H1 (cell line): Measurements from ENCODE around the gene NBPF1. TPM values are rescaled to one million over a fixed set of nuclear protein-coding genes. Genes with fewer than 3 reads are reported as not detected.

ENCODE experiments used
- CTCF ChIA-PET: fragments of 300-600 bp; sonication (Branson Sonifier 250); formaldehyde crosslinking; loops from one replicate; lab custom pipeline; 2021; ENCODE audit not compliant: partially characterized antibody; lab: Charles Lee
- POLR2A ChIA-PET: fragments of 300-600 bp; sonication (Branson Sonifier 250); formaldehyde crosslinking; loops from one replicate; lab custom pipeline; 2021; ENCODE audit warnings: inconsistent platforms; ENCODE audit not compliant: partially characterized antibody; lab: Charles Lee
- DNase-seq, 2 experiments: peaks; one replicate each; pipeline versions ENCODE4 v3.0.0 to v3.0.0-alpha.2; 2010 to 2022; ENCODE audit warnings: low spot score in 2 of 2, low read depth in 1 of 2, mixed read lengths in 1 of 2
- FAIRE-seq: peaks from 2 replicates; lab custom pipeline; 2011; peaks lifted over from hg19 to GRCh38; lab: Jason Lieb, UNC
- H2AFZ ChIP-seq: 2 replicates; pipeline ENCODE4 v1.8.1; 2012; ENCODE audit warnings: low read length, inconsistent platforms
- H2AK5ac ChIP-seq: 2 replicates; pipeline ENCODE4 v1.6.1; 2013; ENCODE audit warnings: low read depth, low read length
- H2BK120ac ChIP-seq: replicated peaks from 2 replicates; pipeline ENCODE3; 2013; ENCODE audit warnings: low read depth, low read length, inconsistent platforms
- H2BK12ac ChIP-seq: 2 replicates; pipeline ENCODE4 v1.6.1; 2013; ENCODE audit warnings: low read depth, low read length
- H2BK15ac ChIP-seq: 2 replicates; pipeline ENCODE4 v1.6.1; 2013; ENCODE audit warnings: low read length
- H2BK20ac ChIP-seq: 2 replicates; pipeline ENCODE4 v1.6.1; 2013; ENCODE audit warnings: low read length
- H2BK5ac ChIP-seq: 2 replicates; pipeline ENCODE4 v1.6.1; 2013; ENCODE audit warnings: low read depth, low read length
- H3K14ac ChIP-seq: 2 replicates; pipeline ENCODE4 v1.6.1; 2013; ENCODE audit warnings: inconsistent platforms; ENCODE audit not compliant: insufficient read length
- H3K18ac ChIP-seq: 2 replicates; pipeline ENCODE4 v1.6.1; 2013; ENCODE audit warnings: low read length; ENCODE audit errors: extremely low read depth
- H3K23ac ChIP-seq: 2 replicates; pipeline ENCODE4 v1.6.1; 2013; ENCODE audit warnings: inconsistent platforms; ENCODE audit not compliant: insufficient read length
- H3K23me2 ChIP-seq: 2 replicates; pipeline ENCODE4 v1.6.1; 2013; ENCODE audit warnings: low read depth, low read length
- H3K27ac ChIP-seq: 2 replicates; pipeline ENCODE4 v1.6.1; 2011; ENCODE audit warnings: low read depth, low read length, inconsistent platforms
- H3K27me3 ChIP-seq, 4 experiments: replicated peaks in 1 of 4; 1 replicate in 1 of 4; 2 replicates in 3 of 4; pipeline versions ENCODE4 v1.6.1 to v1.8.1; 2011 to 2013; ENCODE audit warnings: low read length in 3 of 4, mild to moderate bottlenecking in 3 of 4, inconsistent platforms in 2 of 4, mixed read lengths in 2 of 4, moderate library complexity in 1 of 4; ENCODE audit not compliant: control insufficient read depth in 3 of 4, insufficient read depth in 3 of 4; ENCODE audit errors: extremely low read depth in 1 of 4
- H3K36me3 ChIP-seq, 4 experiments: 2 replicates each; pipeline versions ENCODE4 v1.6.1 to v1.8.1; 2011 to 2013; ENCODE audit warnings: mild to moderate bottlenecking in 4 of 4, low read length in 3 of 4, moderate library complexity in 2 of 4, control low read depth in 1 of 4, inconsistent platforms in 1 of 4; ENCODE audit not compliant: insufficient read depth in 4 of 4, control insufficient read depth in 2 of 4
- H3K4ac ChIP-seq: replicated peaks from 2 replicates; pipeline ENCODE3; 2013; ENCODE audit warnings: low read length, low read depth, mixed read lengths, inconsistent platforms; ENCODE audit not compliant: insufficient read length
- H3K4me1 ChIP-seq, 4 experiments: replicated peaks in 1 of 4; 1 replicate in 1 of 4; 2 replicates in 3 of 4; pipeline versions ENCODE4 v1.6.1 to v1.8.1; 2011 to 2013; ENCODE audit warnings: low read length in 3 of 4, inconsistent platforms in 2 of 4, mixed read lengths in 1 of 4; ENCODE audit not compliant: insufficient read depth in 4 of 4, control insufficient read depth in 3 of 4
- H3K4me2 ChIP-seq, 2 experiments: 2 replicates each; pipeline versions ENCODE4 v1.6.1 to v1.8.1; 2011 to 2013; ENCODE audit warnings: low read depth in 2 of 2, low read length in 2 of 2, control low read depth in 1 of 2, inconsistent platforms in 1 of 2, mild to moderate bottlenecking in 1 of 2; ENCODE audit not compliant: insufficient read depth in 1 of 2
- H3K4me3 ChIP-seq, 4 experiments: fragments of 200-600, 300-600 bp in 1 of 4; sonication (generic), shearing (Covaris generic), sonication (Bioruptor Twin) in 1 of 4; 2 replicates each; pipeline versions ENCODE4 v1.5.1 to v1.8.1; 2011 to 2016; ENCODE audit warnings: low read length in 4 of 4, low read depth in 3 of 4, control low read depth in 2 of 4, inconsistent platforms in 2 of 4, mild to moderate bottlenecking in 2 of 4, mixed read lengths in 1 of 4, moderate library complexity in 1 of 4; ENCODE audit not compliant: insufficient read depth in 2 of 4; ENCODE audit errors: extremely low read depth in 1 of 4
- H3K56ac ChIP-seq: replicated peaks from 2 replicates; pipeline ENCODE3; 2013; ENCODE audit warnings: low read depth, mild to moderate bottlenecking, mixed read lengths, low read length, inconsistent platforms; ENCODE audit not compliant: insufficient read length
- H3K79me1 ChIP-seq: 2 replicates; pipeline ENCODE4 v1.6.1; 2013; ENCODE audit warnings: low read depth, low read length, control low read depth
- H3K79me2 ChIP-seq, 2 experiments: 2 replicates each; pipeline versions ENCODE4 v1.6.1 to v1.8.1; 2012 to 2013; ENCODE audit warnings: low read length in 2 of 2, mild to moderate bottlenecking in 2 of 2, inconsistent platforms in 1 of 2; ENCODE audit not compliant: insufficient read depth in 2 of 2, control insufficient read depth in 1 of 2
- H3K9ac ChIP-seq, 4 experiments: replicated peaks in 1 of 4; 1 replicate in 1 of 4; 2 replicates in 3 of 4; pipeline versions ENCODE4 v1.6.1 to v1.8.1; 2011 to 2013; ENCODE audit warnings: low read depth in 3 of 4, low read length in 3 of 4, control low read depth in 2 of 4, mild to moderate bottlenecking in 2 of 4, moderate library complexity in 2 of 4, inconsistent platforms in 1 of 4; ENCODE audit errors: extremely low read depth in 1 of 4
- H3K9me3 ChIP-seq, 2 experiments: 2 replicates each; pipeline versions ENCODE4 v1.6.1 to v1.8.1; 2012 to 2013; ENCODE audit warnings: mild to moderate bottlenecking in 2 of 2, moderate library complexity in 2 of 2, control low read depth in 1 of 2, inconsistent platforms in 1 of 2, low read depth in 1 of 2, low read length in 1 of 2, mixed read lengths in 1 of 2; ENCODE audit not compliant: insufficient read depth in 2 of 2
- H4K20me1 ChIP-seq, 2 experiments: replicated peaks in 1 of 2; 2 replicates each; pipeline versions ENCODE3 to v1.8.1; 2011 to 2013; ENCODE audit warnings: inconsistent platforms in 2 of 2, low read length in 2 of 2, mild to moderate bottlenecking in 1 of 2; ENCODE audit not compliant: insufficient read depth in 2 of 2, control insufficient read depth in 1 of 2
- H4K5ac ChIP-seq: 2 replicates; pipeline ENCODE4 v1.6.1; 2013; ENCODE audit warnings: low read length, low read depth, mixed read lengths, inconsistent platforms; ENCODE audit not compliant: insufficient read length
- H4K8ac ChIP-seq: 2 replicates; pipeline ENCODE4 v1.8.0; 2013; ENCODE audit warnings: mild to moderate bottlenecking, moderate library complexity, low read length, inconsistent platforms; ENCODE audit not compliant: insufficient read depth; ENCODE audit errors: extremely low read depth
- H4K91ac ChIP-seq: replicated peaks from 2 replicates; pipeline ENCODE3; 2013; ENCODE audit warnings: low read length, mixed read lengths, inconsistent platforms; ENCODE audit not compliant: insufficient read length
- CTCF ChIP-seq, 3 experiments: IDR thresholded peaks; 1 replicate in 2 of 3; 2 replicates in 1 of 3; pipeline versions ENCODE4 v1.5.1 to v1.6.1; 2011; ENCODE audit warnings: low read length in 3 of 3, mild to moderate bottlenecking in 3 of 3, inconsistent platforms in 2 of 3, low read depth in 1 of 3, moderate library complexity in 1 of 3; ENCODE audit not compliant: insufficient read depth in 1 of 3; ENCODE audit errors: control extremely low read depth in 1 of 3
- POLR2AphosphoS5 ChIP-seq: IDR thresholded peaks from 2 replicates; pipeline ENCODE4 v1.6.1; 2011; ENCODE audit warnings: low read depth, low read length
- RAD21 ChIP-seq, 2 experiments: IDR thresholded peaks in 1 of 2; conservative IDR thresholded peaks in 1 of 2; 2 replicates each; pipeline ENCODE4 v1.6.1; 2011; ENCODE audit warnings: low read depth in 2 of 2, low read length in 2 of 2, improper control_type of control experiment in 1 of 2, inconsistent platforms in 1 of 2, mild to moderate bottlenecking in 1 of 2, moderate library complexity in 1 of 2
- WGBS, 2 experiments: shearing (Covaris generic) in 1 of 2; methylation state at CpG; one replicate each; pipeline versions ENCODE4 v1.1.6 to v1.1.7; 2013 to 2015; ENCODE audit warnings: low lambda C conversion rate in 2 of 2, mixed read lengths in 2 of 2, inconsistent platforms in 1 of 2, low coverage in 1 of 2, missing lambda C conversion rate in 1 of 2; ENCODE audit not compliant: insufficient replicate concordance in 2 of 2, insufficient coverage in 1 of 2, insufficient read length in 1 of 2; ENCODE audit errors: extremely low coverage in 1 of 2, missing lambda C conversion rate in 1 of 2; 5-methylcytosine and 5-hydroxymethylcytosine counted together
- polyA plus RNA-seq, 7 experiments: library from polyadenylated mRNA; depleted of rRNA in 3 of 7; stranded (reverse) in 5 of 7; unstranded in 2 of 7; fragments of >200 nt in 5 of 7; fragments of 200-250 nt in 2 of 7; gene quantifications; 1 replicate in 5 of 7; 2 replicates in 1 of 7; 4 replicates in 1 of 7; pipeline versions ENCODE4 v1.2.1 to v1.2.3, GENCODE V29; 2011 to 2013; ENCODE audit warnings: missing spikeins in 2 of 7, mixed read lengths in 2 of 7
- total RNA-seq: library from RNA; stranded (reverse); fragmentation: NEBNext Ultra II Directional; extraction: Animal tissue kit (Norgen Biotek cat#: 25700); gene quantifications from 2 replicates; pipeline ENCODE4 v1.2.1, GENCODE V29; 2021

The NBPF1 gene
- total and polyA plus RNA-seq, 2 of the 8 experiments (the other 6 are each of a cell fraction or from before 2014, with no cell fraction given) = 9.6 to 19.3 TPM

- no peak overlapping the region for H2BK15ac ChIP-seq
- no peak overlapping the region for H3K56ac ChIP-seq
- ChIA-PET CTCF (interaction anchor here (0.8 to 13.8 kb wide), 12 partner anchors 6 to 319 kb away, joined by 3 to 239 read pairs (median 4); no protein-coding TSS in a partner anchor), POLR2A (interaction anchor here (0.6 to 0.8 kb wide), 2 partner anchors 10 to 988 kb away, joined by 3 to 5 read pairs; no protein-coding TSS in a partner anchor)
- WGBS, 2 experiments = 91% methylated on average over 19 of the region's 19 CpGs; no CpG with 5 or more reads in 1 of the 2 experiments
- no peak overlapping the region for H3K4me2 ChIP-seq
- no peak overlapping the region for H3K27ac ChIP-seq
- H3K36me3 ChIP-seq = peaks cover 2 to 25% (median 15%) of the 10 kb centered on the region in 4 experiments; a peak in 4 of 8 replicates
- peaks cover 5 to 17% of the 10 kb centered on the region in 2 experiments for H4K20me1 ChIP-seq
- H4K5ac ChIP-seq = no peak overlapping the region
- no peak overlapping the region for H2AK5ac ChIP-seq
- no peaks in the 10 kb centered on the region for H3K79me2 ChIP-seq
- no peak overlapping the region for H3K9ac ChIP-seq
- H3K9me3 ChIP-seq = no peaks in the 10 kb centered on the region
- H2BK5ac ChIP-seq = peak overlapping the region; percentile 55; the same call in 1 of the 2 replicates
- H4K8ac ChIP-seq = no peak overlapping the region
- H2BK20ac ChIP-seq = 0 out of 2 replicates have a peak overlapping the region, but pooled peaks have one; percentile 87
- H3K14ac ChIP-seq = no peak overlapping the region
- no peak overlapping the region for H3K4ac ChIP-seq
- no peak overlapping the region for H3K18ac ChIP-seq
- DNase-seq (peak in 1 of 2 experiments; percentile 59), FAIRE-seq (no peak)
- no peak overlapping the region for H2AFZ ChIP-seq
- H3K4me3 ChIP-seq = no peak overlapping the region
- H3K79me1 ChIP-seq = no peaks in the 10 kb centered on the region
- H3K4me1 ChIP-seq = peaks cover 0 to 2% (median 0%) of the 10 kb centered on the region in 4 experiments; a peak in 2 of 7 replicates
- 0 out of 4 replicates have a peak, but pooled peaks of 1 of the 3 experiments have one; percentile 0 for TF ChIP-seq CTCF (IDR thresholded peaks at IDR 0.05; ENCODE audit: control extremely low read depth in 1 of 3, insufficient read depth in 1 of 3, low read depth in 1 of 3, low read length in 3 of 3)
- no peak for TF ChIP-seq POLR2AphosphoS5
- TF ChIP-seq RAD21 (IDR thresholded peaks at IDR 0.05 in 1 of 2, conservative IDR thresholded peaks at IDR 0.05 in 1 of 2; ENCODE audit: low read depth in 2 of 2, low read length in 2 of 2) = peak in 1 of 2 experiments; percentile 4; a peak in 1 of 4 replicates
- no peak overlapping the region for H4K91ac ChIP-seq
- no peak overlapping the region for H3K23ac ChIP-seq
- H3K27me3 ChIP-seq = no peaks in the 10 kb centered on the region
- no peak overlapping the region for H2BK120ac ChIP-seq
- no peaks in the 10 kb centered on the region for H3K23me2 ChIP-seq
- no peak overlapping the region for H2BK12ac ChIP-seq
These were observed 15.2 kb upstream of the NBPF1 start for GRCh38 chr1:16628361-16629111.
